HG02763 (cell line): ENCODE data around the gene SLC12A3.
"Not testable (repeated sequence)": the region's sequence is repeated elsewhere in the genome, so short reads cannot be mapped to it uniquely, and the experiment has no call there.

Experiments
- ATAC-seq: cut with Tn5 transposase; IDR thresholded peaks from one replicate; pipeline ENCODE4 v1.9.1; 2021; ENCODE audit warnings: mild to moderate bottlenecking, moderate library complexity; ENCODE audit not compliant: unreplicated experiment

SLC12A3 gene

DNA sequence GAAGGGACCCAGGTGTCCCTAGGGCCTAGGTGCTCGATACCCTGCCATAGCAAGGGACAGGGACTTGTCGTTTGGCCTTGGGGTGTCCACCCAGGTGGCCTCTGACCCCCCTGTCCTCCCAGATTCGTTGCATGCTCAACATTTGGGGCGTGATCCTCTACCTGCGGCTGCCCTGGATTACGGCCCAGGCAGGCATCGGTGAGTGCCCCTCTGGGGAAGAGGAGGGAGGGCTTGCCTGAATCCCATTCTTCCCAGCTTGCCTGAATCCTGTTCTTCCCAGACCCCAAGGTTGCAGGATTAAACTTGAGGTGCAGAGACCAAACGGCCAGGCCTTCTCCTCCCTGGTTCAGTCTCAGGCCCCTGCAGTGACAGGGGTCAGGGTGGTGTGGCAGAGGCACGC is 3.2 kb downstream of the SLC12A3 start:
- no peak for ATAC-seq

- not testable (repeated sequence) for ATAC-seq
Measured at GRCh38 chr16:56868766-56869165, 3.8 kb downstream of the SLC12A3 start.

GRCh38 chr16:56869513-56870275 is 4.7 kb downstream of the SLC12A3 start:
- ATAC-seq: no peak

- ATAC-seq: no peak
Measured at GRCh38 chr16:56870276-56870888, 5.4 kb downstream of the SLC12A3 start.

DNA sequence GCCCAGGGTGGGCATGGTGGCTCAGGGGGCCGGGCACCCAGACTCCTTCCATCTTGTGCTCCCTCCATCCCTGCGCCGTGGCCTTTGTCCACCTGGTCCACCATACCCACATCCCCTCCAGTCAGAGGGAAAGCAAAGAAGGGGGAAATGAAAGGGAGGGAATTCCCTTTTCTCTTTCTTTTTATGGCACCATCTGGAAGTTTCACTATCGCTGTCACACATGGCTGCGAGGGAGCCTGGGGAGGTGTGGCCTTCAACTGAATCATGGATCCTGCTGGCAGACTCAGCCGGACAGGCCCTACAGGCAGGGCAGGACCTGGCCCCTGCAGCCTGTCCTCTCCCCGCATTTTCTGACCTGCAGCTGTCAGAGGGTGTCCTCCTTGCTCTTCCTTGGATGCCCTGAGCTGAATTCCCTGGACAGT is 6.2 kb downstream of the SLC12A3 start:
- ATAC-seq: no peak

- no peak for ATAC-seq
Measured at GRCh38 chr16:56872863-56873391, 7.9 kb downstream of the SLC12A3 start.

DNA sequence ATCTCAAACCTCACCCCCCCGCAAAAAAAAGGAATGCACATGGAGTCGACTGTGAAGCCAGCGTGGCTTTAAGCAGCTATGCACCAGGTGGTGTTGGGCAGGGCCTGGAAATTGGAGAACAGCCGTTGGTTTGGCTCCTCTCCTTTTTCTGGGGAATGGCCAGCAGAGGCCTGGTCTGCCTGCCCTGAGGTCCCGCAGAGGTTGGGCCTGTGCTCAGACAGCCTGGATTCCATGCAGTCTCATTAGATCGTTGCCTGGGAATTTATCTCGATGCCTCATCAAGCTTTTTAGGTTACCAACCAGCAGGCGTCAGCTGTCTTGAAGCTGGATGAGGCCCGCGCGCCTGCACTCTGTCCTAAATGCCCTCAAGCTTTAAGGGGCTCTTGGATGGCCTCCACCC is 9.8 kb downstream of the SLC12A3 start:
- no peak for ATAC-seq

DNA sequence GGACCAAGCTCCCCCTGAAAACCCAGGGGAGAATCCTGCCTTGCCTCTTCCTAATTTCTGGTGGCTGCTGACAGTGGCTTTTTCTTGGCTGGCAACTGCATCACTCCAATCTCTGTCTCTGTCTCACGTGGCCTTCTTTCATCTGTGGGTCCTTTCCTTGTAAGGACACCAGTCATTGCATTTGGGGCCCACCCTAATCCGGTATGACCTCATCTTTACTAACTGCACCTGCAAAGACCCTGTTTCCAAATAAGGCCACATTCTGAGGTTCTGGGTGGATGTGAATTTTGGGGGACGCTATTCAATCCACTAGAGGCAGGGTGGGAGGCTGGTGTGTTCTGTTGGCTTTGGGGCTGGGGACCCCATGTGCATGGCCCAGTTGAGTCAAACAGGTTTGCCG is 11.0 kb downstream of the SLC12A3 start:
- no peak for ATAC-seq

- no peak for ATAC-seq
Measured at GRCh38 chr16:56877486-56878182, 12.6 kb downstream of the SLC12A3 start.

DNA sequence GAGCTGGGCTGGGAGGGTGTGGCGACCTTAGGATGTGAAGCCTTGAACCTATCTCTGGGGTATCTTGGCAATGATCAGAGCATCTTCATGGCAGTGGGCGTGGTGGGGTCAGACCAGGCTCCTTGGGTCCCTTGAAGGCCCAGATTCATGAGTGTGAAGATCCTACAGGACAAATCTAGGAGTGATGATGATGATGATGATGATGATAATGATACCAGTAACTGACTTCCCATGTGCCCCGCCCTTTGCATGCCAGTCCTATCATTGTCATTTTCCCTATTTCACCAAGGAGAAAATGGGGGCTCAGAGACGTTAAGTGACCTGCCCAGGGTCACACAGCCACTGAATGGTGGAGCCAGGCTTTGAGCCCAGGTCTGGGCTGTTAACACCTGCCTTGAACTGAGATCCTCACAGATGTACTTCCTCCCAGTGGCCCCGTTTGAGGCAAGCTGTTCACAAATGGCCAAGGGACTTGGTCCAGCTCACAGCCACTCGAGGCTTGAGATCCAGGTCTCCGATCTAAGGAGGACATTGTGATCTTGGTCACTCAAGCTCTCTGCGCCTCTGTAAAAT is 13.4 kb downstream of the SLC12A3 start:
- ATAC-seq: no peak

DNA sequence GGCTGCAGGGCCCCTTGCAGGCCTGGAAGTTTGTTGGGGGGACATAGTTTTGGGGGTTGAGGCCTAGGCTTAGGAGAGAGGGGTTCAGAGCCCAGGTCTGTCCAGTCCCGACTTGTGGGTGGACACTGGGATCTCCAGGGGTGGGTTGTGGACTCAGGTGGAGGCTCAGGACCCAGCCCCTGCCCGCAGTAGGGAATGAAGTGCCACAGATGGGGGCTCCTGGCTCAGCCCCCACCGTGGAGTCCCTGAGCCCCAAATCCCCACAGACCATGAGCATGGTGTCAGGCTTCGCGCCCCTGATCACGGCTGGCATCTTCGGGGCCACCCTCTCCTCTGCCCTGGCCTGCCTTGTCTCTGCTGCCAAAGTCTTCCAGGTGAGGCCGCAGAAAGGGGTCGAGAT is 14.3 kb downstream of the SLC12A3 start:
- ATAC-seq: no peak

GRCh38 chr16:56880176-56880575 is 15.2 kb downstream of the SLC12A3 start:
- ATAC-seq: no peak

DNA sequence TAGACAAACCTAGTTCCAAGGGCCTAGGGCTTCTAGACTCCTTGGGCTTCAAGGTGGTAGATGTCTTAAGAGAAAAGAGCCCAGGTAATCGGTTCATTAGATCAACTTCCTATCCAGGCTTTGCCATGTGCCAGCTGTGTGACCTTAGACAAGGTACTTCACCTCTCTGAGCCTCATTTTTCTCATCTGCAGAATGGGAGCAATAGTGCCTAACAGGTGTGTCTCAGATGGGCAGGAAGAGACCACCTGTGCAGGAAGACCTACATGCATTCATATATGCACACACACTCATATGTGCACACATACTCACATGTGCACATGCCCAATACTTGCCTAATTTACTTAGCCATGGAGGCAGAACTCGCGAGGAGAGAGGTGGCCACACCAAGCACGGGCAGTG is 15.7 kb downstream of the SLC12A3 start:
- ATAC-seq: no peak

GRCh38 chr16:56882077-56882800 is 17.2 kb downstream of the SLC12A3 start:
- no peak for ATAC-seq

GRCh38 chr16:56883586-56883985 is 18.6 kb downstream of the SLC12A3 start:
- ATAC-seq: no peak

GRCh38 chr16:56884026-56884582 is 19.1 kb downstream of the SLC12A3 start:
- no peak for ATAC-seq

GRCh38 chr16:56884929-56885328 is 19.9 kb downstream of the SLC12A3 start:
- ATAC-seq: not testable (repeated sequence)

GRCh38 chr16:56885446-56886162 is 20.6 kb downstream of the SLC12A3 start:
- ATAC-seq: no peak

DNA sequence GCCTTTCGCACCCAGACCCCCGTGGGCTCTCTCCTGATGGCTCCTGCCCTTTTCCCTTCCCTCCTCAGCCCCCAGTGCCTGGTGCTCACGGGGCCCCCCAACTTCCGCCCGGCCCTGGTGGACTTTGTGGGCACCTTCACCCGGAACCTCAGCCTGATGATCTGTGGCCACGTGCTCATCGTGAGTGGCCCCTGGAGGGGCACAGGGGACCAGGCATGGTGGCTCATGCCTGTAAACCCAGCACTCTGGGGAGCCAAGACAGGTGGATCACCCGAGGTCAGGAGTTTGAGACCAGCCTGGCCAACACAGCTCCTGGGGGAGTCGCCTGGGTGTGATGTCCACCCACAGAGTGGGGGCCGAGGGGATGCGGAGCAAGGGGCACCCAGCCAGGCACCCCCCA is 21.3 kb downstream of the SLC12A3 start:
- ATAC-seq: no peak

GRCh38 chr16:56886826-56887225 is 21.8 kb downstream of the SLC12A3 start:
- no peak for ATAC-seq
